ENCODE results near the gene THSD7B. TPM values are rescaled to one million over a fixed set of nuclear protein-coding genes. Genes with fewer than 3 reads are reported as not detected.

Gene THSD7B
- total RNA-seq, 4 donors from 2014 or later = 0.80 to 0.83 TPM; not detected in 2

GRCh38 chr2:136932700-136933099 lies 167.4 kb downstream of the THSD7B start:
- Histone ChIP-seq H3K27ac (no peak overlapping the region), H3K9me3 (no peaks in the 10 kb centered on the region), H3K27me3 (no peaks in the 10 kb centered on the region), H3K4me1 (no peaks in the 10 kb centered on the region), H3K36me3 (no peaks in the 10 kb centered on the region), H3K4me3 (no peak overlapping the region)
- DNase-seq = no peak
- no peak for TF ChIP-seq POLR2A (IDR thresholded peaks at IDR 0.05)
- TF ChIP-seq, protein P1, sequence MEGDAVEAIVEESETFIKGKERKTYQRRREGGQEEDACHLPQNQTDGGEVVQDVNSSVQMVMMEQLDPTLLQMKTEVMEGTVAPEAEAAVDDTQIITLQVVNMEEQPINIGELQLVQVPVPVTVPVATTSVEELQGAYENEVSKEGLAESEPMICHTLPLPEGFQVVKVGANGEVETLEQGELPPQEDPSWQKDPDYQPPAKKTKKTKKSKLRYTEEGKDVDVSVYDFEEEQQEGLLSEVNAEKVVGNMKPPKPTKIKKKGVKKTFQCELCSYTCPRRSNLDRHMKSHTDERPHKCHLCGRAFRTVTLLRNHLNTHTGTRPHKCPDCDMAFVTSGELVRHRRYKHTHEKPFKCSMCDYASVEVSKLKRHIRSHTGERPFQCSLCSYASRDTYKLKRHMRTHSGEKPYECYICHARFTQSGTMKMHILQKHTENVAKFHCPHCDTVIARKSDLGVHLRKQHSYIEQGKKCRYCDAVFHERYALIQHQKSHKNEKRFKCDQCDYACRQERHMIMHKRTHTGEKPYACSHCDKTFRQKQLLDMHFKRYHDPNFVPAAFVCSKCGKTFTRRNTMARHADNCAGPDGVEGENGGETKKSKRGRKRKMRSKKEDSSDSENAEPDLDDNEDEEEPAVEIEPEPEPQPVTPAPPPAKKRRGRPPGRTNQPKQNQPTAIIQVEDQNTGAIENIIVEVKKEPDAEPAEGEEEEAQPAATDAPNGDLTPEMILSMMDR (IDR thresholded peaks at IDR 0.05) = peak in 1 of 6 experiments; percentile 18

DNA sequence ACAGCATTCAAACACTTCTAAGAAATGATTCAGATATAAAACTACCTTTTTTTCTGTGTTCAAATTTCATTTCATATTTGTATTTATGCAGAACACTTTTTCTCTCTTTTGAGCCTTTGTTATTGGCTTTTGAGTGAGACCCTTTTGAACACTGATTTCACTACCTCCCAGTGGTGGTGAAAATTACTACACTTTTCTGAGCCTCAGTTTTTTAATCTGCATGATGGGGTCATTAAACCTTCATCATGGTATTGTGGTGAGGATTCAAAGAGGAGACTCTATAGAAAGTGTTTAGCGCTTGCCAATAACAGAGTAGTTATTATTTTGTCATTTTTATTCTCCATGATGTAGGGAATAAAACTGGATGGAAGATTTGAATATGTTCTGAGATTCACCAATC lies 169.8 kb downstream of the THSD7B start:
- Histone ChIP-seq H3K4me1 (no peaks in the 10 kb centered on the region), H3K4me3 (no peak overlapping the region), H3K27me3 (no peaks in the 10 kb centered on the region), H3K36me3 (no peaks in the 10 kb centered on the region), H3K9me3 (no peaks in the 10 kb centered on the region), H3K27ac (no peak overlapping the region)
- no peak for DNase-seq
- TF ChIP-seq, protein P1 (IDR thresholded peaks at IDR 0.05) = no peak
- TF ChIP-seq POLR2A (IDR thresholded peaks at IDR 0.05) = no peak

GRCh38 chr2:136956050-136956449 lies 190.7 kb downstream of the THSD7B start:
- Histone ChIP-seq H3K27ac (no peak overlapping the region), H3K4me1 (no peaks in the 10 kb centered on the region), H3K4me3 (no peak overlapping the region), H3K9me3 (no peaks in the 10 kb centered on the region), H3K36me3 (no peaks in the 10 kb centered on the region), H3K27me3 (no peaks in the 10 kb centered on the region)
- no peak for TF ChIP-seq POLR2A (IDR thresholded peaks at IDR 0.05)
- TF ChIP-seq, protein P1 (IDR thresholded peaks at IDR 0.05) = no peak
- DNase-seq = no peak

DNA sequence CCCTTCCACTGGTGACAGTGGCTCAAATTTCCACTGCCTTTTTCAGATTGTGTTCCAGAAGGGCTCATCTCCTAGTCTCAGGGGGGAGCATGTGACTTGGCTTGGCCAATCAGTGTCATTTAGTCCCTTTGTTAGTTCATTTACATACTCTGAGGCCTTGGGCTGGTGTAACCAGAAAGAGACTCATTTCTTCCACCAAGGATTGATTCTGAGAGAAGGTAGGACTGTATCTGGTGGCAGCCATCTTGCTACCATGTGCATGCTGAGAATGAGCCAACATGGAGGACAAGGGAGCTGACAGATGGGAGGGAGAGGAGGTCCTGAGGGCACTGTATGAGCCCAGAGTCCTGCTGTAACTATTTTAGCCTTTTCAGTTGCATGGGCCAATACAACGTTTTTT lies 191.7 kb downstream of the THSD7B start:
- Histone ChIP-seq H3K27me3 (no peaks in the 10 kb centered on the region), H3K4me3 (no peak overlapping the region), H3K4me1 (no peaks in the 10 kb centered on the region), H3K9me3 (peaks cover 0 to 4% (median 0%) of the 10 kb centered on the region in 4 donors), H3K36me3 (no peaks in the 10 kb centered on the region), H3K27ac (no peak overlapping the region)
- no peak for TF ChIP-seq POLR2A (IDR thresholded peaks at IDR 0.05)
- TF ChIP-seq, protein P1 (IDR thresholded peaks at IDR 0.05) = no peak
- DNase-seq = no peak

DNA sequence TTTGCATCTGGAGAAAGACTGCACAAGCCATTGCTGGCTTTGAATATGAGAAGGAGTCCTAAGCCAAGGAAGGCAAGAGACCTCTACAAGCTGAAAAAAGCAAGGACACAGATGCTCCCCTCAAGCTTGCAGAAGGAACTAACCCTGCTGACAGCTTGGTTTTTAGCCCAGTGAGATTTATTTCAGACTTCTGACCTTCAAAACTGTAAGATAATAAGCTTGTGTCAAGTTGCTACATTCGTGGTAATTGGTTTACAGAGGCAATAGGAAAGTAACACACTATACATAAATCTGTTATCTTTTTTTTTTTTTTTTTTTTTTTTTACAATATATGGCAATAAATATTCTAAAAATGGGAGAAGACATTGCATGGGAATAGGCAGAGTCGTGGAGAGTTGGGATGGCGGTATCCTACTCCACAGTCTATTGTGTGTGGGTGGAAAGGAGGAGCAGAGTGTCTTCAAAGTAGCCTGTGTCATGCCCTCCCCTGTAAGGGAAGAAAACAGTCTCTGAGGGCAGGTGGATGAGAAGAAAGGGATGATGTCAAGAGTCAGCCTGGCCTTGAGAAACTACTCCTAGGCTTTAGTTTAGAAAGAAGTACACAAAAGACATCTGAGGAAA lies 196.9 kb downstream of the THSD7B start:
- Histone ChIP-seq H3K4me1 (no peaks in the 10 kb centered on the region), H3K27me3 (no peaks in the 10 kb centered on the region), H3K36me3 (no peaks in the 10 kb centered on the region), H3K27ac (no peak overlapping the region), H3K9me3 (peaks cover 0 to 4% (median 0%) of the 10 kb centered on the region in 4 donors), H3K4me3 (no peak overlapping the region)
- no peak for TF ChIP-seq POLR2A (IDR thresholded peaks at IDR 0.05)
- TF ChIP-seq, protein P1 (IDR thresholded peaks at IDR 0.05) = no peak
- DNase-seq = no peak

Measured in Peyer's patch (tissue), 4 donors.